Measurements from ENCODE around the gene TMEM222. TPM values are rescaled to one million over a fixed set of nuclear protein-coding genes. Genes with fewer than 3 reads are reported as not detected.

Gene TMEM222
- total RNA-seq, 1 experiment from 2014 or later: 28.7 TPM

DNA sequence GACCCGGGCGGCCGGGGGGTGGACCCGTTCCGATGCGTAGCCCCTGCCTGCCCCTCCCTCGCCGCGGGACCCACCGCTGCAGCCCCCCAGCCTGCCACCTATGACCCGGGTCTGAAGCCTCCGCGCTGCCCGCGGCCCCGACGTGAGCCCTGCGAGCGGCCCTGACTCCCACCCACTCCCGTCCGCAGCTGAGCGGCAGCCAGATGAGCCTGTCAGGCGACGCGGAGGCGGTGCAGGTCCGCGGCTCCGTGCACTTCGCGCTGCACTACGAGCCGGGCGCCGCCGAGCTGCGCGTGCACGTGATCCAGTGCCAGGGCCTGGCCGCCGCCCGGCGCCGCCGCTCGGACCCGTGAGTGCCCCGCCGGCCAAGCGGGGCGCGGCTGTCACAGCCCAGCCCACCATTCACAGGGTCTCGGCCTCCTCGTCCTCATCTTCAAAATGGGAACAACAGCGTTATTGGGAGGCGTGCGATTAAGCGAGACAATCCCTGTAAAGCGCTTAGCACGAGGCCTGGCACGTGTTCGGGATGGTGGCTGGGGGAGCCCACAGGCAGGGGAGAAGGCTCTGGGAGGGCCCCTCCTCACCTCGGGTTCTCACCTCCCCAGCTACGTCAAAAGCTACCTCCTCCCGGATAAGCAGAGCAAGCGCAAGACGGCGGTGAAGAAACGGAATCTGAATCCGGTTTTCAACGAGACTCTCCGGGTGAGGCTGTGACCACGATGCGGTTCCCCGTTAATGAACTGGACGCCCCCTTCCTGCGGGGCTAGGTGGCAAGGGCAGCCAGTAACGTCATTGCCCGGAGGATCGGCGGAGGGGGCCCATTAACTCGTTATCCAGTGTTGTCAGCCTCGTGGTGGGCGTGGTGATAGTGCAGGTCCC lies 28.1 kb downstream of the TMEM222 start (continued):
- TF ChIP-seq, protein P1, sequence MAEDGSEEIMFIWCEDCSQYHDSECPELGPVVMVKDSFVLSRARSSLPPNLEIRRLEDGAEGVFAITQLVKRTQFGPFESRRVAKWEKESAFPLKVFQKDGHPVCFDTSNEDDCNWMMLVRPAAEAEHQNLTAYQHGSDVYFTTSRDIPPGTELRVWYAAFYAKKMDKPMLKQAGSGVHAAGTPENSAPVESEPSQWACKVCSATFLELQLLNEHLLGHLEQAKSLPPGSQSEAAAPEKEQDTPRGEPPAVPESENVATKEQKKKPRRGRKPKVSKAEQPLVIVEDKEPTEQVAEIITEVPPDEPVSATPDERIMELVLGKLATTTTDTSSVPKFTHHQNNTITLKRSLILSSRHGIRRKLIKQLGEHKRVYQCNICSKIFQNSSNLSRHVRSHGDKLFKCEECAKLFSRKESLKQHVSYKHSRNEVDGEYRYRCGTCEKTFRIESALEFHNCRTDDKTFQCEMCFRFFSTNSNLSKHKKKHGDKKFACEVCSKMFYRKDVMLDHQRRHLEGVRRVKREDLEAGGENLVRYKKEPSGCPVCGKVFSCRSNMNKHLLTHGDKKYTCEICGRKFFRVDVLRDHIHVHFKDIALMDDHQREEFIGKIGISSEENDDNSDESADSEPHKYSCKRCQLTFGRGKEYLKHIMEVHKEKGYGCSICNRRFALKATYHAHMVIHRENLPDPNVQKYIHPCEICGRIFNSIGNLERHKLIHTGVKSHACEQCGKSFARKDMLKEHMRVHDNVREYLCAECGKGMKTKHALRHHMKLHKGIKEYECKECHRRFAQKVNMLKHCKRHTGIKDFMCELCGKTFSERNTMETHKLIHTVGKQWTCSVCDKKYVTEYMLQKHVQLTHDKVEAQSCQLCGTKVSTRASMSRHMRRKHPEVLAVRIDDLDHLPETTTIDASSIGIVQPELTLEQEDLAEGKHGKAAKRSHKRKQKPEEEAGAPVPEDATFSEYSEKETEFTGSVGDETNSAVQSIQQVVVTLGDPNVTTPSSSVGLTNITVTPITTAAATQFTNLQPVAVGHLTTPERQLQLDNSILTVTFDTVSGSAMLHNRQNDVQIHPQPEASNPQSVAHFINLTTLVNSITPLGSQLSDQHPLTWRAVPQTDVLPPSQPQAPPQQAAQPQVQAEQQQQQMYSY (CRISPR knock-in tag; IDR thresholded peaks at IDR 0.05): peak; percentile 79
- TF ChIP-seq, protein P2, sequence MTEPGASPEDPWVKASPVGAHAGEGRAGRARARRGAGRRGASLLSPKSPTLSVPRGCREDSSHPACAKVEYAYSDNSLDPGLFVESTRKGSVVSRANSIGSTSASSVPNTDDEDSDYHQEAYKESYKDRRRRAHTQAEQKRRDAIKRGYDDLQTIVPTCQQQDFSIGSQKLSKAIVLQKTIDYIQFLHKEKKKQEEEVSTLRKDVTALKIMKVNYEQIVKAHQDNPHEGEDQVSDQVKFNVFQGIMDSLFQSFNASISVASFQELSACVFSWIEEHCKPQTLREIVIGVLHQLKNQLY (CRISPR knock-in tag; IDR thresholded peaks at IDR 0.05): 0 out of 2 replicates have a peak, but pooled peaks have one; percentile 93
- TF ChIP-seq, protein P3, sequence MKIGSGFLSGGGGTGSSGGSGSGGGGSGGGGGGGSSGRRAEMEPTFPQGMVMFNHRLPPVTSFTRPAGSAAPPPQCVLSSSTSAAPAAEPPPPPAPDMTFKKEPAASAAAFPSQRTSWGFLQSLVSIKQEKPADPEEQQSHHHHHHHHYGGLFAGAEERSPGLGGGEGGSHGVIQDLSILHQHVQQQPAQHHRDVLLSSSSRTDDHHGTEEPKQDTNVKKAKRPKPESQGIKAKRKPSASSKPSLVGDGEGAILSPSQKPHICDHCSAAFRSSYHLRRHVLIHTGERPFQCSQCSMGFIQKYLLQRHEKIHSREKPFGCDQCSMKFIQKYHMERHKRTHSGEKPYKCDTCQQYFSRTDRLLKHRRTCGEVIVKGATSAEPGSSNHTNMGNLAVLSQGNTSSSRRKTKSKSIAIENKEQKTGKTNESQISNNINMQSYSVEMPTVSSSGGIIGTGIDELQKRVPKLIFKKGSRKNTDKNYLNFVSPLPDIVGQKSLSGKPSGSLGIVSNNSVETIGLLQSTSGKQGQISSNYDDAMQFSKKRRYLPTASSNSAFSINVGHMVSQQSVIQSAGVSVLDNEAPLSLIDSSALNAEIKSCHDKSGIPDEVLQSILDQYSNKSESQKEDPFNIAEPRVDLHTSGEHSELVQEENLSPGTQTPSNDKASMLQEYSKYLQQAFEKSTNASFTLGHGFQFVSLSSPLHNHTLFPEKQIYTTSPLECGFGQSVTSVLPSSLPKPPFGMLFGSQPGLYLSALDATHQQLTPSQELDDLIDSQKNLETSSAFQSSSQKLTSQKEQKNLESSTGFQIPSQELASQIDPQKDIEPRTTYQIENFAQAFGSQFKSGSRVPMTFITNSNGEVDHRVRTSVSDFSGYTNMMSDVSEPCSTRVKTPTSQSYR (CRISPR knock-in tag; IDR thresholded peaks at IDR 0.05): peak; percentile 39
- TF ChIP-seq, protein P4, sequence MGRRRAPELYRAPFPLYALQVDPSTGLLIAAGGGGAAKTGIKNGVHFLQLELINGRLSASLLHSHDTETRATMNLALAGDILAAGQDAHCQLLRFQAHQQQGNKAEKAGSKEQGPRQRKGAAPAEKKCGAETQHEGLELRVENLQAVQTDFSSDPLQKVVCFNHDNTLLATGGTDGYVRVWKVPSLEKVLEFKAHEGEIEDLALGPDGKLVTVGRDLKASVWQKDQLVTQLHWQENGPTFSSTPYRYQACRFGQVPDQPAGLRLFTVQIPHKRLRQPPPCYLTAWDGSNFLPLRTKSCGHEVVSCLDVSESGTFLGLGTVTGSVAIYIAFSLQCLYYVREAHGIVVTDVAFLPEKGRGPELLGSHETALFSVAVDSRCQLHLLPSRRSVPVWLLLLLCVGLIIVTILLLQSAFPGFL (CRISPR knock-in tag; IDR thresholded peaks at IDR 0.05; ENCODE audit: borderline replicate concordance): no peak
- TF ChIP-seq, protein P5, sequence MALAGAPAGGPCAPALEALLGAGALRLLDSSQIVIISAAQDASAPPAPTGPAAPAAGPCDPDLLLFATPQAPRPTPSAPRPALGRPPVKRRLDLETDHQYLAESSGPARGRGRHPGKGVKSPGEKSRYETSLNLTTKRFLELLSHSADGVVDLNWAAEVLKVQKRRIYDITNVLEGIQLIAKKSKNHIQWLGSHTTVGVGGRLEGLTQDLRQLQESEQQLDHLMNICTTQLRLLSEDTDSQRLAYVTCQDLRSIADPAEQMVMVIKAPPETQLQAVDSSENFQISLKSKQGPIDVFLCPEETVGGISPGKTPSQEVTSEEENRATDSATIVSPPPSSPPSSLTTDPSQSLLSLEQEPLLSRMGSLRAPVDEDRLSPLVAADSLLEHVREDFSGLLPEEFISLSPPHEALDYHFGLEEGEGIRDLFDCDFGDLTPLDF (CRISPR knock-in tag; IDR thresholded peaks at IDR 0.05): no peak
- TF ChIP-seq, protein P6, sequence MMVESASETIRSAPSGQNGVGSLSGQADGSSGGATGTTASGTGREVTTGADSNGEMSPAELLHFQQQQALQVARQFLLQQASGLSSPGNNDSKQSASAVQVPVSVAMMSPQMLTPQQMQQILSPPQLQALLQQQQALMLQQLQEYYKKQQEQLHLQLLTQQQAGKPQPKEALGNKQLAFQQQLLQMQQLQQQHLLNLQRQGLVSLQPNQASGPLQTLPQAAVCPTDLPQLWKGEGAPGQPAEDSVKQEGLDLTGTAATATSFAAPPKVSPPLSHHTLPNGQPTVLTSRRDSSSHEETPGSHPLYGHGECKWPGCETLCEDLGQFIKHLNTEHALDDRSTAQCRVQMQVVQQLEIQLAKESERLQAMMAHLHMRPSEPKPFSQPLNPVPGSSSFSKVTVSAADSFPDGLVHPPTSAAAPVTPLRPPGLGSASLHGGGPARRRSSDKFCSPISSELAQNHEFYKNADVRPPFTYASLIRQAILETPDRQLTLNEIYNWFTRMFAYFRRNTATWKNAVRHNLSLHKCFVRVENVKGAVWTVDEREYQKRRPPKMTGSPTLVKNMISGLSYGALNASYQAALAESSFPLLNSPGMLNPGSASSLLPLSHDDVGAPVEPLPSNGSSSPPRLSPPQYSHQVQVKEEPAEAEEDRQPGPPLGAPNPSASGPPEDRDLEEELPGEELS (CRISPR knock-in tag; IDR thresholded peaks at IDR 0.05): peak; percentile 96
- TF ChIP-seq TP53 (CRISPR knock-in tag; IDR thresholded peaks at IDR 0.05) (peak; percentile 94), ESRRA (CRISPR knock-in tag; IDR thresholded peaks at IDR 0.05; ENCODE audit: borderline replicate concordance) (peak; percentile 84; the same call in 1 of the 2 replicates), ZNF219 (CRISPR knock-in tag; IDR thresholded peaks at IDR 0.05; ENCODE audit: borderline replicate concordance) (peak; percentile 76; the same call in 1 of the 2 replicates)
- TF ChIP-seq, protein P7, sequence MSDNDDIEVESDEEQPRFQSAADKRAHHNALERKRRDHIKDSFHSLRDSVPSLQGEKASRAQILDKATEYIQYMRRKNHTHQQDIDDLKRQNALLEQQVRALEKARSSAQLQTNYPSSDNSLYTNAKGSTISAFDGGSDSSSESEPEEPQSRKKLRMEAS (CRISPR knock-in tag; IDR thresholded peaks at IDR 0.05): peak; percentile 16; the same call in 1 of the 2 replicates
- TF ChIP-seq, protein P8, sequence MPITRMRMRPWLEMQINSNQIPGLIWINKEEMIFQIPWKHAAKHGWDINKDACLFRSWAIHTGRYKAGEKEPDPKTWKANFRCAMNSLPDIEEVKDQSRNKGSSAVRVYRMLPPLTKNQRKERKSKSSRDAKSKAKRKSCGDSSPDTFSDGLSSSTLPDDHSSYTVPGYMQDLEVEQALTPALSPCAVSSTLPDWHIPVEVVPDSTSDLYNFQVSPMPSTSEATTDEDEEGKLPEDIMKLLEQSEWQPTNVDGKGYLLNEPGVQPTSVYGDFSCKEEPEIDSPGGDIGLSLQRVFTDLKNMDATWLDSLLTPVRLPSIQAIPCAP (CRISPR knock-in tag; IDR thresholded peaks at IDR 0.05): peak; percentile 93
- TF ChIP-seq, protein P9, sequence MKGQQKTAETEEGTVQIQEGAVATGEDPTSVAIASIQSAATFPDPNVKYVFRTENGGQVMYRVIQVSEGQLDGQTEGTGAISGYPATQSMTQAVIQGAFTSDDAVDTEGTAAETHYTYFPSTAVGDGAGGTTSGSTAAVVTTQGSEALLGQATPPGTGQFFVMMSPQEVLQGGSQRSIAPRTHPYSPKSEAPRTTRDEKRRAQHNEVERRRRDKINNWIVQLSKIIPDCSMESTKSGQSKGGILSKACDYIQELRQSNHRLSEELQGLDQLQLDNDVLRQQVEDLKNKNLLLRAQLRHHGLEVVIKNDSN (CRISPR knock-in tag; IDR thresholded peaks at IDR 0.05): peak; percentile 75
